ENCODE results near the gene UST. TPM values are rescaled to one million over a fixed set of nuclear protein-coding genes. Genes with fewer than 3 reads are reported as not detected.

Gene UST
- total RNA-seq, 4 donors from 2014 or later = 2.3 to 8.4 (median 2.8) TPM

DNA sequence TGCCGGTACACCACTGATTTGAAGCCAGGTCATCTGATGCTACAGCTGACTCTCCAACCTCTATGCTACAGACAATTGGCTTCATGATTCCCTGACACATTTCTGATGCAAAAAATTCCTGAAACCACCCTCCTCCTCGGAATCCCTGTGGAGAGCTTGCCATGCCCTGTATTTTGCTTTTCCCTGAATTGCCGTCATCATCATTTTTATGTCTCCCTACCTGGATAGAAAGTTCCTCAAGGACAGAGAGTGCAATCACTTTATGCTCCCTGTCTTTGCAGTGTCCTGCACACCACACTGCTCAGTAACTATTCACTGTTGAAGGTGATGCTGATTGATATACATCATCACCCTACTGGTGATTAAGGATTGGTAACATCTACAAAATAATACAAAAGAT lies 239.8 kb downstream of the UST start:
- ATAC-seq (no peak), DNase-seq (no peak)
- TF ChIP-seq, protein P1, sequence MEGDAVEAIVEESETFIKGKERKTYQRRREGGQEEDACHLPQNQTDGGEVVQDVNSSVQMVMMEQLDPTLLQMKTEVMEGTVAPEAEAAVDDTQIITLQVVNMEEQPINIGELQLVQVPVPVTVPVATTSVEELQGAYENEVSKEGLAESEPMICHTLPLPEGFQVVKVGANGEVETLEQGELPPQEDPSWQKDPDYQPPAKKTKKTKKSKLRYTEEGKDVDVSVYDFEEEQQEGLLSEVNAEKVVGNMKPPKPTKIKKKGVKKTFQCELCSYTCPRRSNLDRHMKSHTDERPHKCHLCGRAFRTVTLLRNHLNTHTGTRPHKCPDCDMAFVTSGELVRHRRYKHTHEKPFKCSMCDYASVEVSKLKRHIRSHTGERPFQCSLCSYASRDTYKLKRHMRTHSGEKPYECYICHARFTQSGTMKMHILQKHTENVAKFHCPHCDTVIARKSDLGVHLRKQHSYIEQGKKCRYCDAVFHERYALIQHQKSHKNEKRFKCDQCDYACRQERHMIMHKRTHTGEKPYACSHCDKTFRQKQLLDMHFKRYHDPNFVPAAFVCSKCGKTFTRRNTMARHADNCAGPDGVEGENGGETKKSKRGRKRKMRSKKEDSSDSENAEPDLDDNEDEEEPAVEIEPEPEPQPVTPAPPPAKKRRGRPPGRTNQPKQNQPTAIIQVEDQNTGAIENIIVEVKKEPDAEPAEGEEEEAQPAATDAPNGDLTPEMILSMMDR (IDR thresholded peaks at IDR 0.05 in 4 of 5, conservative IDR thresholded peaks at IDR 0.05 in 1 of 5) = no peak
- TF ChIP-seq POLR2A (IDR thresholded peaks at IDR 0.05) = no peak
- Histone ChIP-seq H3K27ac (no peak overlapping the region), H3K36me3 (no peaks in the 10 kb centered on the region), H3K27me3 (no peaks in the 10 kb centered on the region), H3K9me3 (no peaks in the 10 kb centered on the region), H3K4me3 (no peak overlapping the region), H3K4me1 (peaks cover 0 to 9% of the 10 kb centered on the region in 2 donors)
- intact Hi-C loops (cut with DNase I; ENCODE audit: low total_unique reads) = no loop called here
- in situ Hi-C loops (cut with MboI; ENCODE audit: low sequenced_read_pairs in 4 of 4) = no loop called here

DNA sequence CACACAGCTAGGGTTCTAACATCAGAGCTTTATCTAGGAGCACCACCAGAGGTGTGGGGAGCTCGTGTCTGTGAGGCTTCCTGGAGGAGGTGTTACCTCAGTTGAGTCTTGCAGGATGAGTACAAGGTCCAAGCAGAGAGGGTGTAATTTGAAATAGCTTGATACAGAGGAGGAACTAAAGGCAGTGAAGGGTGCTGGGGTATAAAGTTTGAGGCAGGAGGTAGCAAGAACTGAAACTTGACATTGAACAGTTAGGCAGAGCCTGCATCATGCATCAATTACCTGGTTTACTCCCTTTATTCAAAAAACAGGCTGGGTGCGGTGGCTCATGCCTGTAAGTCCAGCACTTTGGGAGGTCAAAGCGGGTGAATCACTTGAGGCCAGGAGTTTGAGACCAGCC lies 241.2 kb downstream of the UST start:
- no peaks in the 10 kb centered on the region for H3K36me3 ChIP-seq
- H3K9me3 ChIP-seq = no peaks in the 10 kb centered on the region
- in situ Hi-C loops (cut with MboI; ENCODE audit: low sequenced_read_pairs in 4 of 4) = no loop called here
- no peaks in the 10 kb centered on the region for H3K27me3 ChIP-seq
- peaks cover 0 to 9% of the 10 kb centered on the region in 2 donors for H3K4me1 ChIP-seq
- no peak overlapping the region for H3K27ac ChIP-seq
- ATAC-seq = no peak
- TF ChIP-seq, protein P1 (IDR thresholded peaks at IDR 0.05 in 4 of 5, conservative IDR thresholded peaks at IDR 0.05 in 1 of 5) = no peak
- TF ChIP-seq POLR2A (IDR thresholded peaks at IDR 0.05) = no peak
- intact Hi-C loops (cut with DNase I; ENCODE audit: low total_unique reads) = no loop called here
- no peak overlapping the region for H3K4me3 ChIP-seq
- no peak for DNase-seq

DNA sequence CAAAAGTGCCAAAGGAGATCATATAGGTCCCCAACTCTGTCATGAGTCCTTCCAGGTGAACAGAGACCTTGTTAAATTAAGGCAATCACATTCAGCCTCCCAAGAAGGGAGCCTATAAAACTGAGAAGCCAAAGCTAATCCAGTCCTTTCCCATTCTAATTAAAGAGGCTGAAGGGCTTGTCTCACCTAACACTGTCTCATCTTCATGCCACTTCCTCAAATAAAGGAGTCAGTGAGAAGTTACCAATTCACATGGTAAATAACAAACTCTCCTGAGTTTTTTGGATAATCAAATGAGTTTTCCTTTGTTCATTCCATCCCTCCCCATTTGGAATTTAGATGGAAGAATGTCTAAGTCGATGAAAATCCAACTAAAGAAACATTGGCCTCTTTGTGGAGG lies 242.8 kb downstream of the UST start:
- DNase-seq = no peak
- no peak for ATAC-seq
- Histone ChIP-seq H3K9me3 (no peaks in the 10 kb centered on the region), H3K4me3 (no peak overlapping the region), H3K27me3 (no peaks in the 10 kb centered on the region), H3K36me3 (no peaks in the 10 kb centered on the region), H3K27ac (no peak overlapping the region), H3K4me1 (peaks cover 0 to 9% of the 10 kb centered on the region in 2 donors)
- intact Hi-C loops (cut with DNase I; ENCODE audit: low total_unique reads) = no loop called here
- in situ Hi-C loops (cut with MboI; ENCODE audit: low sequenced_read_pairs in 4 of 4) = no loop called here
- no peak for TF ChIP-seq POLR2A (IDR thresholded peaks at IDR 0.05)
- TF ChIP-seq, protein P1 (IDR thresholded peaks at IDR 0.05 in 4 of 5, conservative IDR thresholded peaks at IDR 0.05 in 1 of 5) = no peak

- TF ChIP-seq POLR2A (IDR thresholded peaks at IDR 0.05) = no peak
- TF ChIP-seq, protein P1 (IDR thresholded peaks at IDR 0.05 in 4 of 5, conservative IDR thresholded peaks at IDR 0.05 in 1 of 5) = no peak
- H3K4me1 ChIP-seq = peaks cover 0 to 9% of the 10 kb centered on the region in 2 donors
- H3K27me3 ChIP-seq = no peaks in the 10 kb centered on the region
- no peak for DNase-seq
- no peaks in the 10 kb centered on the region for H3K36me3 ChIP-seq
- H3K27ac ChIP-seq = no peak overlapping the region
- H3K4me3 ChIP-seq = no peak overlapping the region
- intact Hi-C loops (cut with DNase I; ENCODE audit: low total_unique reads) (no loop called here), in situ Hi-C loops (cut with MboI; ENCODE audit: low sequenced_read_pairs in 4 of 4) (no loop called here)
- no peak for ATAC-seq
- no peaks in the 10 kb centered on the region for H3K9me3 ChIP-seq
Measured at GRCh38 chr6:148990403-148990802, 243.6 kb downstream of the UST start.

GRCh38 chr6:148996815-148997214 lies 250.0 kb downstream of the UST start:
- no peak for ATAC-seq
- Histone ChIP-seq H3K36me3 (no peaks in the 10 kb centered on the region), H3K27me3 (no peaks in the 10 kb centered on the region), H3K9me3 (peaks cover 0 to 3% (median 0%) of the 10 kb centered on the region in 3 donors), H3K4me3 (no peak overlapping the region), H3K27ac (no peak overlapping the region), H3K4me1 (peaks cover 8 to 13% of the 10 kb centered on the region in 2 donors)
- DNase-seq = no peak
- TF ChIP-seq POLR2A (IDR thresholded peaks at IDR 0.05) = no peak
- TF ChIP-seq, protein P1 (IDR thresholded peaks at IDR 0.05 in 4 of 5, conservative IDR thresholded peaks at IDR 0.05 in 1 of 5) = no peak
- in situ Hi-C loops (cut with MboI; ENCODE audit: low sequenced_read_pairs in 4 of 4) = no loop called here
- intact Hi-C loops (cut with DNase I; ENCODE audit: low total_unique reads) = no loop called here

Measured in gastrocnemius medialis (tissue), 4 donors.